ENCODE measurements around the gene NID2. TPM values are rescaled to one million over a fixed set of nuclear protein-coding genes. Genes with fewer than 3 reads are reported as not detected.

Gene NID2
- total RNA-seq, 1 experiment from 2014 or later, result 22.2 TPM

- peak; percentile 24 for DNase-seq (ENCODE audit: low spot score)
These were observed 37.1 kb downstream of the NID2 start for GRCh38 chr14:52031781-52032180.

DNA sequence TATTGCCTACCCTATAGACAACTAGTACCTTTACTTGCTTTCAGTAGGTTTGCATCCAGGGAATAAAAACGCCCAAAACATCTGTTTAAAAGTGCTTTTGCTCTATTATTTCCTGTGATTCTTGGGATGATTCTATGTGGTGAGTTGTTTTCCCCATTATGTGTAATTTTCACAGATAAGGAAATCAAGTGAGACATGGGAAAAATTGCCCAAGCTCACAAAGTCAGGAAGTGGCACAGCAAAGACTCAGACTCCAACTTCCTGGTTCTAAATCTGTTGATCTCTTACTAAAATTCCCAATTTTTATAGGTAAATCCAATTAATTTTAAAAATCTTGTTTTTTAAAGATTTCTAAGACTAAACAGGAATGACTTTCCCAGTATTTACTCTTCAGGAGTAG is 39.0 kb downstream of the NID2 start:
- no peak for DNase-seq (ENCODE audit: low spot score)

- no peak for DNase-seq (ENCODE audit: low spot score)
These were observed 42.0 kb downstream of the NID2 start for GRCh38 chr14:52026901-52027300.

DNA sequence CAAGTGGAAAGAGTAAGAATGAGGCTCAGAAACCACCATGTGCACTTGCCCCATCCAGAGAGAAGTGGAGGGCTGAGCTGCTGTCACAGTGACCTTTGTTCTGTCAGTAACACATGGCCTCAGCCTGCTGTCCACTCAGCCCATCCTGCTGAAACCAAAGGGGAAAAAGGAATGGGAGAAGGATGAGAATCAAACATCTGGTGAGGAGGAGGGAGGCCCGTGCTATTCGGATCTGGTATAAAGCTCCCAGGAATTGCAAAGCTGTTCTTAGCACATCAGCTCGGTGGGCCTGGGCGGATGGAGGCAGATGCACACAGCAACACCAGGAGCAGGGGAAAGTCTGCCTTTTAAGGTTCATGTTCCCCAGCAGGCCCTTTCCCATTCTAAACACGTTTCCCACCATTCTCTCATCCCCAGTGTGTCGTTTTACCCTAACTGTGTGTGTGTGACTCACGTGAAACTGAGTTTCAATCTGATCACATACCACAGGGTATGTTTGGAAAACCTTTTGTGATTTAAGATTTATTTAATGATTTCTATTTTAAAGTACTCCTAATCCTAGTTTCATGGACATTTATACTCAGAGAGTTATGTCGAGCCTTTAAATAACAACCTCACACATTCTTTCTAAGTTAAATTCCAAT is 42.7 kb downstream of the NID2 start:
- no peak for DNase-seq (ENCODE audit: low spot score)

DNA sequence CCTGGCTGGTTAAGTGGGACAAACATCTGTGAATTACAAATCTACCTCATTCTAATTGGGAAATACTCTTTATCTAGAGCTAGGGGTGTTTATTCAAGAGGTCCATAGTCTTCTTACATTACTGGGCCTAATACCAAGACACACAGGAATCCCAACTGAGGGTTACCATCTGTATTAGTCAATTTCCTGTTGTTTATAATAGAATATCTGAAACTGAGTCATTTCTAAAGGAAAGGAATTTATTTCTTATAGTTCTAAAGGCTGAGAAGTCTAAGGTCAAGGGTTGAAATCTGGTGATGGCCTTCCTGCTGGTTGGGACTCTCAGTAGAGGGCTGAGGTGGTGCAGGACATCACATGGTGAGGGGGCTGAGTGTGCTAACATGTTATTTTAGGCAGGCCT is 43.5 kb downstream of the NID2 start:
- DNase-seq (ENCODE audit: low spot score), result no peak

- DNase-seq (ENCODE audit: low spot score), result no peak
These were observed 45.3 kb downstream of the NID2 start for GRCh38 chr14:52023518-52023917.

DNA sequence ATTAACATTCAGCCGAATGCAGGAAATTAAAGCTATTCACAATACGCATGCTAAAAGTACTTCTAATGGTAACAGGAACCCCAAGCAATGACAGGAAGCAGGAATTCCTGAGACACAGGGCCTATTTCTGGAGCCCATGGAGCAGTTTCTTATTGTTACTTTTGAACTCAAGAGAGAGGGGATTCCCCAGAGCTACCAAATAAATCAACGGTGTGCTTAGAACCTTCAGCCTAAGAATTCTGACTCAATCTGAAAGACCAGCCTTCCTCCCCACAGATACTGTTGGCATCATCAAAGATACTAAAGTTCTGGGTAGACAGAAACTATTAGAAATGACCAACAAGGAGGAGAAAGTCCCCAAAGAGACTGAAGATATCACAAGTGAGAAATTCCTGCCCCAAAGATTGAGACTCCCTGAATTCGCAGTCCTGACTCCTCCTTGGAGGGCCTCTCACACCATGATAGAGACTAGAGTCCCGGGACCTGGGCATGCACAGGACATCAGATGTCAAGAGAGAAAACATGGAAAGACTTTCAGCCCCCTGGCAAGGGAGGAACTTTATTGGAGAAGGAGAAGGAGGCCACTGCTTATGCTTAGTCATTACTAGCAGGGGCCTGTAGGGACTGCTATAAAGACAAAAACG is 46.8 kb downstream of the NID2 start:
- DNase-seq (ENCODE audit: low spot score), result no peak

GRCh38 chr14:52020866-52021717 is 47.8 kb downstream of the NID2 start:
- DNase-seq (ENCODE audit: low spot score), result no peak

DNA sequence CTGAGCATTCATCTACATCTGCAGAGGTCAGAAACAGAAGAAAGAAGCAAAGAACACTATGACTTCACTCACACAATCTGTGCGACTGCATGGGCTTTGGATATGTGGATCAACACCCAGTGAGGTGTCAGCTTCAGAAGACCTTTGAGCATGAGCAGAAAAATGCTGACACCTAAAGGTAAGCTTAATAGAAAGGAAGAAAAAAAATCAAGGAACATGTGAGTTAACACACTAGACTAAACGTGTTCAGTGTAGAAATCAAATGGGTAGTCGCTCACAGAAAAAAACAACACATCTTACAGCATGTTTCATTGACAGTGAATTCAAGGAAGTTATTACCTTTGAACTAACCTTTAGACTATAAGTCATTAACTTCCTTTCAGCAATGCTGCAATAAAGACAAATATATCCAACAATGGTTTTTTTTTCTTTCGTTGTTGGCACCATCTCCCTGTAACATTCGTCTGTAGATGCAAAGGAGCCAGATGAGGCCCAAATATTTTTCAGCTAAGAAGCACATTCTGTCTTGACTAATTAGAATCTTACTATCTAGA is 48.6 kb downstream of the NID2 start:
- no peak for DNase-seq (ENCODE audit: low spot score)

DNA sequence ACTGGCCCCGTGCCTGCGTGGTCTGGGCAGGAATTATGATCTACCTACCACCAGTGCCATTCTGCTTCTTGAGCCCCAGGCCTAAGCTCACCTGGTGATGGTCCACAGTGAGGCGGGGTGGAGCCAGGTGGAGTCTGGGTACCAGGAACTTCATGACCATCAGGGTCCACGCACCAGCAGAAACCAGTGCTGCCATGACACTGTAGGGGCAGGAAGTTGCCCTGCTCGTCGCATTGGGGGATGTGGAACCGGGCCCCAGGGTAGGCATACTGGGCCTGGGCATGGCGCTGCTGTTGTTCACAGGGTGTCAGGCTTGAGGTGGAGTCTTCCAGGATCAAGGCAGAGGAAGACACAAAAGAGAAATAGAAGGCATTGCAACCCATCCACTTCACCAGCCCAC is 49.9 kb downstream of the NID2 start:
- DNase-seq (ENCODE audit: low spot score), result no peak

- DNase-seq (ENCODE audit: low spot score), result no peak
These were observed 50.6 kb downstream of the NID2 start for GRCh38 chr14:52018252-52018651.

DNA sequence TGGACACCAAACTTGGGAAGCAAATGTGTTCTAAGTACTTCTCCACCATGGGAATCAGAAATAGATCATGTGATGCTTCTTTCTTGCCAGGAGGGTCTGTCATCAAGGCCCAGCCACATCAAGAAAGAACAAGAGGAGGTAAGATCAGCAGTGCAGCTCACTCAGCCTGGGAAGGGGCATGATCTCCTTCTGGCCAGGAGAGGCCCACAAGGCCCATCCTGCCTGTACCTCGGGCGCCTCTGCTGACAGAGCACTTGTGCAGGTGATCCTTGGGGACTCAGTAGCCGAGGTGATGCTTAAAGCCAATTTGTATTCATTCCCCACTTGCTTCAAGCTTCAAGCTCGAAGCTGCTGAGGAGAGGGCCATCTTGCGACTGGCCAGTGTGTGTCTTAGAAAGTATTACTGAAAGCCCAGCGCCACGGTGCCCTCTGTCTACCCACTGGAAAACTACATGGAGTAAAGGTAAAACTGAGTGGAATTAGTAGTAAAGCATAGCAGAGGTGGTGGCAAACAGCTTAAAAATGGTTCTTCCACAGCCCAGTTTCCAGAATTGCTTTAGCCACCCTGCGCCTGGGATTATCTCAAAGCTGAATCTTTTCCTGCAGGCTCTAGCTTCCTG is 53.3 kb downstream of the NID2 start:
- peak; percentile 37 for DNase-seq (ENCODE audit: low spot score)

DNA sequence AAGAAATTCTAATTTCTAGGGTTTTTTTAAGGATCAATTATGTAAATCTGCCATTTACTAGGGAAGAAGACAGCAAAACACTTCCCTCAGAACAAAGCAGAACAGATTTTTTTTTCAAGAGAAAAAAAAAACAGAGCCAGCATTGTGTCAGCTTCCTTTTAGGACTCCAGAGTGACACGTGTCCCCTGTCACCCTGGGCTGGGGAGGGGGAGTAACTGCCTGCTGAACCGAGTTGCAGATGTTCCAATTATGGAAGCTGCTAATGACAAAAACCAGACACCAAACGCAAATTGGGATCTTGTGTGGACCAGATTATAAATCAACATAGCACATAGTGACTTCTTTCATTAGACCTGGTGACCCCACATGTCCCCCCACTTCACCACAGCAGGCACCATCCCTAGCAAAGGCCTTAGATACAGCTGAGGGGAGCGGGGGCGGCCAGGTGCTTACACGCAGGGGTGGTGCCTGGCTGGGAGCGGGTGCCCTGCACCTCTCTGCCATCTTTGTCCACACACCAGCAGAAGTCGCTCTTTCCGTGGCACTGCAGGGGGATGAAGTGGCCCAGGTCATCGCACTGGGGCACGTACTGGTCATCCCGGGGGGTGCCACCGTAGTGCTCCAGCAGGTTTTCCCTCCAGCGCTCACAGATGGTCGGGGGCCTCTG is 54.1 kb downstream of the NID2 start:
- no peak for DNase-seq (ENCODE audit: low spot score)

- no peak for DNase-seq (ENCODE audit: low spot score)
These were observed 54.8 kb downstream of the NID2 start for GRCh38 chr14:52013984-52014600.

GRCh38 chr14:52012635-52013034 is 56.2 kb downstream of the NID2 start:
- no peak for DNase-seq (ENCODE audit: low spot score)

GRCh38 chr14:52011523-52011922 is 57.3 kb downstream of the NID2 start:
- DNase-seq (ENCODE audit: low spot score), result no peak

- no peak for DNase-seq (ENCODE audit: low spot score)
These were observed 58.6 kb downstream of the NID2 start for GRCh38 chr14:52010173-52010693.

DNA sequence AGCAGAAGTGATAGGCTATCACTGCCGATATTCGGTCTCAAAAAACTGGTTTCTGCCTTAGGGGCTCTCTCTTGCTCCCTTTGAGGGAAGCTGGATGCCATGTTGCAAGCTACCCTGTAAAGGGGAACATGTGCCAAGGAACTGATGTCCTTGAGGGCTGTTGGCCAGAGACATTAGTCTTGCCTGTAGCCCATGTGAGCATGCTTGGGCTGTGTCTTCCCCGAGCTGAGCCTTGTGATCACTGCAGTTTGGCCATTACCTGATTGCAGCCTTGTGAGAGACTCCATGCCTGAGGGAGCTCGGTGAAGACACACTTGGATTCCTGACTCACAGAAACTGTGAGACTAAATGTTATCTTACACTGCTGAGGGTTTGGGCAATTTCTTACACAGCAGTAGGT is 60.7 kb downstream of the NID2 start:
- no peak for DNase-seq (ENCODE audit: low spot score)

DNA sequence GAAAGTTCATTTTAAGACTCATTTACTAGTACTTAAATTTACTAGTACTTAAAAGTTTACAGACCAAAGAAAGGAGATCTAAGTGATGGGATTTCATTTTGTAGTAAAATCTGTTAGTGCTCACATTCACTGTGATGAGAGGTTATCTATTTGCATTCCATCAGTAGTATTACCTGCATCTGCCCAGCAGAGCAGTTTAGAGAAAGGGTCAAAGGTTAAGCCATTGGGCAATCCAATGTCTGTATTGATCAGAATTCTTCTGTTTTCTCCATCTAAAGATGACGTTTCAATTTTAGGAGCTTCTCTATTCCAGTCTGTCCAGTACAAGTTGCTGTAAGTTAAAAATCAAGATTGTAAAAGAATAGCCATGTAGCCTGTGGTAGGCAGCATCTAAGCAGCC is 61.2 kb downstream of the NID2 start:
- no peak for DNase-seq (ENCODE audit: low spot score)

GRCh38 chr14:52007211-52007610 is 61.6 kb downstream of the NID2 start:
- no peak for DNase-seq (ENCODE audit: low spot score)

GRCh38 chr14:52006361-52006760 is 62.5 kb downstream of the NID2 start:
- DNase-seq (ENCODE audit: low spot score), result no peak

Data from H4 (cell line).